Activated CD8-positive, alpha-beta memory T cell treated with anti-CD3 and anti-CD28 coated beads for 36 hours (primary cell): ENCODE measurements around the gene KCNN3. TPM values are rescaled to one million over a fixed set of nuclear protein-coding genes. Genes with fewer than 3 reads are reported as not detected.

ENCODE experiments used
- CTCF ChIA-PET: fragments of 350-600 bp; sonication (Branson Sonifier 250); formaldehyde crosslinking; loops from one replicate; lab custom pipeline; 2021; ENCODE audit warnings: antibody characterized with exemption; lab: Charles Lee
- POLR2A ChIA-PET: fragments of 350-600 bp; sonication (Branson Sonifier 250); formaldehyde crosslinking; loops from one replicate; lab custom pipeline; 2021; ENCODE audit warnings: antibody characterized with exemption; lab: Charles Lee
- total RNA-seq, 2 experiments: library from RNA; stranded (reverse); gene quantifications; one replicate each; pipeline ENCODE4 v1.2.3, GENCODE V29; 2021

The KCNN3 gene
- total RNA-seq, 2 experiments from 2014 or later = 0.10 to 0.30 TPM

DNA sequence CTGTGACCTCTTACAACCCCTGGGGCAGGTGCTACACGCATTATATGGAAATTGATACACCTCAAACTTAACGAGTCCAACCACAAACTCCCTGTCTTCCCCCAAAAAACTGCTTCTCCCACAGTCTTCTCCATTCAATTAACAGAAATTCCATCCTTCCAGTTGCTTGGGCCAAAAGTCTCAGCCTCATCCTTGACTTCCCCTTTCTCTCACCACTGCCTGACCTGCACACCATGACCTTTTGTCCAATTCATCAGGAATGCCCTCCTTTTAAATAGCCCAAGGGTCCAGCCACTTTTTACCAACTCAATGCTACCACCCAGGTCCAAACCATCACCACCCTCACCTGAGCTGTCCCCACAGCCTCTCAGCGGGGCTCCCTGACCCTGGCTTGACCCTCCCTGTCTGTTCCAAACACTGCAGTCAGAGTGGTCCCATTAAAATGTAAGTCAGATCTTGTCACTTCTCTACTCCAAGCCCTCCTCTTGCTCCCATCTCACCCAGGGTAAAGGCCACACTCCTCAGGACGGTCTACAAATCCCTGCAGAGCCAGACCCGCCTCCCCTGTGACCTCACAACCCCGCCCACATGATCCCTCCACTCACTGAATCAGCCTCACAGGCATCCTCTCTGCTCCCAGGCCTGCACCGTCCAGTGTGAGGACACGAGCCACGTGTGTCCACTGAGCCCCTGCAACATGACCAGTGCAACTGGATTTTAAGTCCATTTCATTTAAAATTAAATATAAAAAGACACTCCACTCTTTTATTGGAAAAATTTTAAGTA, 18.5 kb downstream of the KCNN3 start:
- ChIA-PET CTCF (no interaction called here), POLR2A (interaction anchor here (0.7 kb wide), 1 partner anchor 18 kb away, joined by 3 read pairs; no protein-coding TSS in a partner anchor)

DNA sequence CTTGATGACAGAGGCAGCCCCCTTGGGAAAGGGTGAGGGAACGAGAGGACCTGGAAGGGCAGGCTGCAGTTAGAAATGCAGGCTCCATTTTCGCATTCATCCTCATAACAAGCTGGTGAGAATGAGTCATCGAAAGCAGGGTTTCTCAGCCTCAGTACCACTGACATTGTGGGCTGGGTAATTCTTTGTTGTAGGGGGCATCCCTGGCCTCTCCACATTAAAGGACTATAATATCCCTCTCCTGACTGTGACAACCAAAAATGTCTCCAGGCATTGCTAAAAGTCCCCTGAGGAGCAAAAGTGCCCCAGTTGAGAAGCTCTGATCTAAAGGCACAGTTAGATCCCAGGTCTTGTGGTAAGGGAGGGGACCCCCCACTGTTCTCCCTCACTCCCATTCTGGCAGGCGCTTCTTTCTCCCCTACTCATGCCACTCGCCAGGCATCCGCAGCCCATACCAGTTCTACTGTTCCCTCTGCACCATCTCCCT, 20.4 kb downstream of the KCNN3 start:
- POLR2A ChIA-PET = no interaction called here

DNA sequence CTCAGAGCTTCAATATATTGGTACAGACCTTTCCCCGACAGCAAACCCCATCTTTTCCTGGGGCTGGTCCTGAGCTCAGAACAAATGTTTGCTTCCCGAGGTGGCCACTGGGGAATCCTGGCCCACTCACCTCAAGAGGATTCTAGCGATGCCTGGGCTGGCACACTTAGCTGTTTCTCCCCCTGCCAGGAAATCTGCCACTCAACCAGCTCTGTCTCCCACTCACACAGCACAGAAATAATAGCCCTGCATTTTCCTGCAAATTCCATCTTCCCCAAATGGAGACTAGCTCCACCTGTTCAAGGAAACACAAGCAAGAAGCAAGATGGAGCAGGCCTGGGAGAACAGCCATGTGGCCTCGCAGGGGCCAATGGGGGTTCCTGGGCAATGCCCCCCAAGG, 21.1 kb downstream of the KCNN3 start:
- ChIA-PET POLR2A (no interaction called here), CTCF (interaction anchor here (1.2 to 1.6 kb wide), 5 partner anchors 14 to 179 kb away, joined by 3 to 4 read pairs (median 4); no protein-coding TSS in a partner anchor)

More for the DNA sequence above, 20.4 kb downstream of the KCNN3 start:
- CTCF ChIA-PET = interaction anchor here (0.6 to 1.6 kb wide), 8 partner anchors 13 to 778 kb away, joined by 3 to 4 read pairs (median 4); no protein-coding TSS in a partner anchor

DNA sequence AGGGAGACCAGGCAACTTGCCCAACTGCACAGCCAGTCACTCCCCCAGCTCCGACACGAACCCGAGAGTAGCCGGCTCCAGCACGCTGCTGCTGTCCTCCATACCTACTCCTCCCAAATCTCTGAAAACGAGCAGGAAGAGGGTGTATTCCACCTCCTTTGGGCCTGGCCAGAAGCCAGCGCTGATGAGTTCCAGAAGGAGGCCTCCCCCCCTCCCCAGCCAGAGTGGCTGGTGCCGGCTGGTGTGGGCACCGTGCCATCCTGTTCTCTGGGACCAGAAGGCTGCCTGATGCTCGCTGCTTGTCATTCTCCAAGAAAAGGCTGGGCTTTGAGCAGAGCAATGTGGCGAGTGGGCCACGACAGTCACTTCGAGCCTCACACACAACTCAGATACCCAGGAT, 22.2 kb downstream of the KCNN3 start:
- CTCF ChIA-PET = no interaction called here
- POLR2A ChIA-PET = no interaction called here

DNA sequence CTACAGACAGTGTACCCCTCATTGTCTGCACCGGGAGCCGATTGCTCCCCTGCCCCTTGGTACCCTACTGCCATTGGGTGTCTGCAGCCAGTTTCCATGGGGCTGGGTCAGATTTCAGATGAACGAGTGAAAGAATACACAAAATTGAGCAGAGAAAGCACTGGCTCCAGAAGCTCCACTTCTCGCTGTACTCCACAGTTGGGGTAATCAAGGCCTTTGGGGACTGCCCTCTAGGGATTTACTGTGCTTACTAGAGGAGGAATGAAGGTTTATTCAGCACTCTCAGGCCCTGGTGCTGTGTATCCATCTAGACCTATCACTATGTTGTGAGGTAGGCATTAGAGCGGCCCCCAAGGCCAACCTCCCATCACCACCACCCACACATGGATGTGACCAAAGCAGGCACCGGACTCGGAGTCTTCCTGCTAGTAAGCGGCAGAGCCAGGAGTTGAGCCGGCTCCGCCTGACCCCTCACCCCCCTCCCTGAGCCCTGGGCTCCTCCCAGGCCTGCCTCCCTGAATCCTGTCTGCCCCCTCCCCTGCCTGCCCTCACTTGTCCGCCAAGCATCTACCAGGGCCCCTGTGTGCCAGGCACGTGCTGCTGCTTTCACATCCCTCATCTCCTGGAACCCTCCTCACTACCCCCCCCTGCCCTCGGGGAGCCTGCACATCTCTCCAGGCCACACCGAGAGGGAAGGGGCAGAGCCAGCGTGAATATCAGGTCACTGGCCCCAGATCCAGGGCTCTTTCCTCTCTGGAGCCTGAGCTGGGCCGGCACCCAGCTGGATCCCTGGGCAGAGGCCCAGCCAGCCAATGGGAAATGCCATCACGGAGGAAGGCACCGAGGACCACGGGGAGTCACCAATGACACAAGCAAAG, 23.3 kb downstream of the KCNN3 start:
- CTCF ChIA-PET = no interaction called here
- POLR2A ChIA-PET = no interaction called here

DNA sequence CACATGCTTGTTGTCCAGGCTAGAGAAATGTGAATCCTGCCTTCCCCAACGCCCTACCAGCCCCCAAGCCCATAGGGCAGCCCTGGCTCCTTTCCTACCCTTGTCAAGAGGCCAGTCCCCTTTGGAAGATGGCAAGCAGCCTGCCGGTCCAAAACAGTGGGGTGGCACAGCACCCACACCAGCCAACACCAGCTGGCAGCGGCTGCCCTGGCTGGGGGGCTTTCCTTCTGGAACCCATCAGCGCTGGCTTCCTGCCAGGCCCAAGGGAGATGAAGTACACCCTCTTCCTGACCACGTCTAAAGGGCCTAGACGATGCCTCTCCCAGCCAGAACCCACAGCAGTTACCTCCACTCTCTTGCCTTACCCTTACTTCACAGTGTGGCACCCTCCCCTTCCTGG, 24.2 kb downstream of the KCNN3 start:
- POLR2A ChIA-PET = no interaction called here
- CTCF ChIA-PET = no interaction called here

DNA sequence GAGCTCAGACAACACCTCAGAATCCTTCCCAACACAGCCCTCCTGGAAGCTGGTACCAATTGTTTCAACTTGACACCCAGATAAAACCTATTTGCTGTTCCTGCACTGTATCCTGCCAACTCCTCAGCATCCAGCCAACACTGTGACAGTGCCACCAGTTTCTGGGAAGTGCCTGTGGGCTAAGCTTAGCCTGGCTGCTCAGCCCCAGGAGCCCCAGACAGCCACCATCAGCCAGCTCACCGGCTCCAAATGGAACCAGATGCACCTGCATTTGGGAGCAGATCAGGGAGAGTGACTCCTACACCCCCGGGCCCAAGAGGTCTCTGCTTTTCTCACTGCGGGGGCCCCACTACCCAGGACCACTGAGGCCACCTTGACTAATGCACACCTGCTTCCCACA, 24.9 kb downstream of the KCNN3 start:
- ChIA-PET CTCF (no interaction called here), POLR2A (no interaction called here)

DNA sequence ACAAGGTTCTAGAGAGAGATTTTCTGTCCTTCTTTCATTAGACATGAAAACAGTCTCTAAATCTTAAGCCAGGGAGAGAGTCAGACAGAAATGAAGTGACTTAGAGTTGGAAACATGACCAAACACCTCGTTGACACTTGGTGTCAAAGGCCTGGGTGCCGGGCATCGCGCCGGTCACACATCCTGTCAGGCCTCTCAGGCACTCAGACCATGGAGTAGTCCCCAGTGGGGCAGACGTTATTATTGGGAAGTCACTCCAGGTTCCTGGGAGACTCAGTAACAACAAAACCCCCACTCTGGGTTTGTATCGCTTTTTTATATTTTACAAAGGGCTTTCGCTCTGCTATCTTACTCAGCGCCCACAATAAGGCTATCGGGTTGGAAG, 25.8 kb downstream of the KCNN3 start:
- ChIA-PET CTCF (no interaction called here), POLR2A (no interaction called here)

DNA sequence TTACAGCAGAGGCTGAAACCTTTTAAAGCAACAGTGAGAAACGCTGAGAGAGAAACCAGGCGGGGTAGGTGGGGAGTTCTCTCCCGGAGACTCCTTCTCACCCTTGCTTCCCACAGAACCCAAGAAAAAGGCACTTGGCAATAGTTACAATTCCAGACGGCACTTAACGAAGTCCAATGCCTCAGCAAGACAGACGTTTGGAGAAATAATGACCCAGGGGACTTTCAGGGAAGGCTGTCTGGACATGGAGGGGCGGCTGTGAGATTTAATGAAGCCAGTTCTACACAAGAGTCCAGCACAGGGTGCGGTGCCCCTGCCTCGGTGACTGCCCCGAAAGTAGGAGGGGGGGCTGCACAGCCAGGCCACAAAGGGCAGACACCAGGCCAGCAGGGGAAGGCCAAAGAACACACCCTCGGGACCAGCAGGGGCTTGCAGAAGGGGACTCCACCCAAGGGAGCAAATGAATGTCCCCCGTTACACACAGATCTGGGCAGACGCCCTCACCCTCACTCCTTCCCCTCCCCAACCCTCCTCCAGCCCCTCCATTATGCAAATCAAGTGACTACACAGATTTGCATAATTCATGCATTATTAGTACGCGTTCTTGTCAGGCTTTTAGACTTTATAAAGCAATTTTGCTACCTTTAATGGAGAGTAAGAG, 26.3 kb downstream of the KCNN3 start:
- ChIA-PET CTCF (interaction anchor here (1.6 kb wide), 1 partner anchor 35 kb away, joined by 4 read pairs; no protein-coding TSS in a partner anchor), POLR2A (no interaction called here)

DNA sequence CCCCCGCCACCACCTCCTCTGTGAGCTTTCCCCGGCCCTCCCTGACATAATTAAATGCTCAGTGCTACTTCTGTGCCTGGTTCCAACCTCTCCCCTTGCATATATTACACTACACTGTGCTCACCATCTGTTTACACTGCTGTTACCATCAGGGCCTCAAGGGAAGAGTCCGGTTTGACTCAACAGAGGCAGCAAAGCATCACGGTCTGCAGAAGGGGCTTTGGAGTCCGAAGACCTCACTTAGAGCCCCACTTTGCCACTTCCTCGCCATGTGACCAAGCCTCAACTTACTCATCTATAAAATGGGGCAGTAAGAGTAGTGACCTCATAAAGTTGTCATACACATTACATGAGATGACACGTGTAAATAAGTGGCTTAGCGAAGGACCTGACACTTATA, 27.4 kb downstream of the KCNN3 start:
- CTCF ChIA-PET = interaction anchor here (1.6 kb wide), 1 partner anchor 36 kb away, joined by 4 read pairs; no protein-coding TSS in a partner anchor

DNA sequence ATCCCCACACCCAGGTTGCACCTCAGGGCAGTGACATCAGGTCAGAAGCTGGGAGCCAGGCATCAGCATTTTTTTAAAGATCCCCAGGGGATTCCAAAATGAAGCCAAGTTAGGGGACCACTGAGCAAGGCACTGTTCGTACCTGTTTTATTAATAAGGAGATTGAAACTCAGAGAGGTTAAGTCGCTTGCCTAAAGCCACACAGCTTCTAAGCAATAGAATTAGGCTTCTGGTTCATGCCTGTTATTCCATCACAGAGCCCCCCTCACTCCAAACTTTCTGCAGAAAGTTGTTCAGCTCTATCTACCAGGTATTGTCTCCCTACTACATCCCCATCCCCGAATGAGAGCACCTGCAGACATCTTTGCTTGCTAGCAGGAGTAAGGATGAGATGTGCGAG, 28.7 kb downstream of the KCNN3 start:
- ChIA-PET POLR2A (no interaction called here), CTCF (interaction anchor here (1.2 kb wide), 1 partner anchor 16 kb away, joined by 3 read pairs; no protein-coding TSS in a partner anchor)

More for the DNA sequence above, 27.4 kb downstream of the KCNN3 start:
- POLR2A ChIA-PET = no interaction called here

DNA sequence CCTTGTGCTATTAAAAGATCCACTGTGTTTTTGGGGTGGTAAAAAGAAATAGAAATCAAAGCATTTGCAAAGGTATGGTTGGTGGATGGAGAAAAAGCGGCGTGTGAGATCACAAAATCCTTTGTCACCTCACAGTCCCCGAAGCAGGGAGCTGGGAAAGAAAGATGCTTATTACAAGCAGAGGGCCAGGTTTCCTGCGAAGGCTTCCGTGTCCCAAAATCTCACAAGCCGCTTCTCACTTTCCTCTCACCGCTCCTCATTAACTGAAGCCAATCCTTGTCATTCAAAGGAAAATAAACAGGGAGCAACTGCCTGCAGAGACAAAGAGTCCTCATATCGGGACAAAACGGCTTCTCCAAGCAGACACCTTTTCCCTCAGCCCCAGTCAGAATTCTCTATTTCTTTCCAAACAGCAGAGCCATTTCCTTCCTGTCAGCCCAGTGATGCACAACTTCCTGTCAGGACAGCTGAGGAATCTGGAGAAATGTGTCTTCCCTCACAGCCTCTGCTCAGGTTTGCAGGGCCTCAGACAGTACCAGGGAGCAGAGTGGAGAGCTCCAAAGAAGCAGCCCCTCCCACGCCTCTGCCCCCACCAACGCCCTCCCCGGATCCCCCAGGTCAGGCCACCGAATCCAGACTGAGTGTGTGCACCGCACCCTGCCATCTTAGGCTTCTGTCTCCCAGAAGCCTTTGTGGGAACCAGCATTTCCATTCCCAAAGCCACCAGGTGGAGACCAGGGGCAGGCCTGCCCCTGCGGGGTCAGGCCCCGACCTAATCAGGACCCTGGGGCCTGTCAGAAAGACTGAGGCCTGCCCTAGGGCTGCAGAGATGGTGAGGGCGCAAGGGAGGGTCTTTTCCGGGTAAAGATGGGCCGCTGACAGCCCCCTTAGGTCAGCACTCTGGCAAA, 29.6 kb downstream of the KCNN3 start:
- CTCF ChIA-PET = interaction anchor here (1.2 kb wide), 1 partner anchor 15 kb away, joined by 3 read pairs; no protein-coding TSS in a partner anchor
- POLR2A ChIA-PET = no interaction called here

DNA sequence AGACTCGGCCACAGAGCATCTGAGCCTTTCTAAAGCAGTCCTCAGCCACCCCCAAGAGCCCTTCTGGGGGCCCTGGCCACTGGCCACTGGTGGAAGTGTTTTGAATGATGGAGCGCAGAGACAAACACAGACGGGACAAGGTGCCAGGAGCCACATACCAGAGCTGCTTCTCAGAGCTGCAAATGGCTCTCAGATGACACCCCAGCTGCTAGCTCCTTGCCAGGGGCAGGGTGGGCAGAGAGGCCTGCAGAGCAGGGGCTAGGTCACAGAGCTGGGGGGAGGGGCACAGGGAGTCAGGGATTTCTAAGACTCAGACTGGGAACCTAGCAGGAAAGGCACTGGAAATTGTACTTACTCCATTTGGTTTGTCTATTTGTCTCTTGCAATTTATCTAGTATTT, 30.4 kb downstream of the KCNN3 start:
- POLR2A ChIA-PET = no interaction called here
- CTCF ChIA-PET = no interaction called here

DNA sequence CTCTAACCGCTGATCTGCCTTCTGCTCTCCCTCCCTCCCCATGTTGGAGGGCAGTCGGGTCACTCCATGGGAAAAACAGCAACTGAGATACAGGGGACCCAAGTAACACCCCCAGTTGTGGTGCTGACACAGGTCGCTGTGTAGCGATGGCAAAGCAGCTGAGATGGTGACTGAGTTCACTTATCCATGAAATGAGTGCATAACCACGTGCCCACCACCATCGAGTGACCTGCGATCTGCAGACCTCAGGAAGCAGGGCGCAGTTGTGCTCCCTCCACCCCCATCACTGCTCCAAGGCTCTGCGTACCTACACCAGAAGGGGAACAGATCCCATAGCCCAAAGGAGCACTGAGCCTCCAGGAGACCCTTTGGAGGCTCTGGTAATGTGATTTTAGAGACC, 31.1 kb downstream of the KCNN3 start:
- ChIA-PET POLR2A (no interaction called here), CTCF (no interaction called here)

DNA sequence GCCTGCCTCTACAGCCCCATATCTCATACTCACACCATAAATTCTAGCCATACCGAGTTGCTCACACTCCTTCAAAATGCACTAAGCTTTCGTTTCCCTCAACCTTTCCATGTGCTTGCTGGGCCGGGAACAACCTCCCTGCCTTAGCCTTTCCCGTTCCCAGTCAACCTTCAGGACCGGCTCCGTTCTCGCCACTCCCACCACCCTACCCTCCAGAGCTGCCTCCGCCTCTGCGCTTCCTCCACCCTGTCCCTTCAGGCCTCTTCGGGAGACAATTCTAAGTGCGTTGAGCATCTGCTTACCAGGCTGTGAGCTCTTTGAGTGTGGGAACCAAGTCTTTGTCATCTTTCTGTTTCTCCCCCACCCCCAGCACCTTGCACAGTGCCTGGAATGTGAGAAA, 31.6 kb downstream of the KCNN3 start:
- POLR2A ChIA-PET = no interaction called here

DNA sequence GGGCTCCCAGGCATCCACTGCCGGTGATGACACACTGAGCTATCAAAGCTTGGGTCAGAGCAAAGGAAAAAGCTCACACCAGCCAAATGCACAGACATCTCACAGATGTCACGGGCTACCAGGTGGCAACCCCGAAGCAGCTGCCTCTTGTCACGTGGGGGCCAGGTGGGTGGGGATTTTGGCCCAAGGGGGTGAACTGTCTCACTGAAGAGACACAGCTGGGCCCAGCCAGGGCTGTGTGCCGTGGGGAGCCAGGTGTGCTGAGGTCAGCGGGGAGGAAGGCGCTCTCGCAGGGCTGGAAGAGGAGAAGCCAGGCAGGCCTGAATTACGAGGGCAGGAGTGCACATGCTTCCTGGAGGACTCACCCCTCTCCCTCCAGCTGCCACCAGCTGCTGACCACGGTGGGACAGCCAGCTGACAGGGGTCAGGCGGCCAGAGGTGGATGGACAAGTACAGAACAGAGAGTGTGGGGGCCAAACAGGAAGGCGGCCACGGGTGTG, 32.4 kb downstream of the KCNN3 start:
- ChIA-PET CTCF (no interaction called here), POLR2A (no interaction called here)

More for the DNA sequence above, 31.6 kb downstream of the KCNN3 start:
- CTCF ChIA-PET = no interaction called here

DNA sequence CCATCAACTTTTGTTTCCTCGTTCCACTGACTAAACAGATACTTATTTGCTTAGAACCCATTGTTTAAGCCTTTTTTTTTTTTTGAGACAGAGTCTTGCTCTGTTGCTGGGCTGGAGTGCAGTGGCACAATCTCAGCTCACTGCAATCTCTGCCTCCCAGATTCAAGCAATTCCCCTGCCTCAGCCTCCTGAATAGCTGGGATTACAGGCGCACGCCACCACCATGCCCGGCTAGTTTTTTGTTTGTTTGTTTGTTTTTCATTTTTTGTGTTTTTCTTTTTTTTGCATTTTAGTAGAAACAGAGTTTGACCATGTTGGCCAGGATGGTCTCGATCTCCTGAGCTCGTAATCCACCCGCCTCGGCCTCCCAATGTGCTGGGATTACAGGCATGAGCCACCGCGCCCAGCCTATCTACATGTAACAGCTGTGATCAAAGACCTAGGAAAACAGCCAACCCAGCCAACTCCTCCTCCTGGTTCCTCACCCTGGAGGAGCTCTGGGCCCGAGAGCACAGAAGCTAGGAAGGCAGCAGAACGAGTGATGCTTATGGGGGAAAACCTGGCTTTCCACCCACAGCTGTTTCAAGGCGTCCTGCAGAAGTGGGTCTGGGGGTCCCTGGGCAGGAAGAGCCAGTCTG, 32.9 kb downstream of the KCNN3 start:
- CTCF ChIA-PET = no interaction called here
- POLR2A ChIA-PET = no interaction called here
